OCI-M2 (cell line): ENCODE data around the gene DRG1.
"Not testable (repeated sequence)": the region's sequence is repeated elsewhere in the genome, so short reads cannot be mapped to it uniquely, and the experiment has no call there.

Source experiments
- DNase-seq: peaks from one replicate; lab custom pipeline; 2025; ENCODE audit not compliant: unreplicated experiment; lab: John Stamatoyannopoulos, UW

DRG1 gene

DNA sequence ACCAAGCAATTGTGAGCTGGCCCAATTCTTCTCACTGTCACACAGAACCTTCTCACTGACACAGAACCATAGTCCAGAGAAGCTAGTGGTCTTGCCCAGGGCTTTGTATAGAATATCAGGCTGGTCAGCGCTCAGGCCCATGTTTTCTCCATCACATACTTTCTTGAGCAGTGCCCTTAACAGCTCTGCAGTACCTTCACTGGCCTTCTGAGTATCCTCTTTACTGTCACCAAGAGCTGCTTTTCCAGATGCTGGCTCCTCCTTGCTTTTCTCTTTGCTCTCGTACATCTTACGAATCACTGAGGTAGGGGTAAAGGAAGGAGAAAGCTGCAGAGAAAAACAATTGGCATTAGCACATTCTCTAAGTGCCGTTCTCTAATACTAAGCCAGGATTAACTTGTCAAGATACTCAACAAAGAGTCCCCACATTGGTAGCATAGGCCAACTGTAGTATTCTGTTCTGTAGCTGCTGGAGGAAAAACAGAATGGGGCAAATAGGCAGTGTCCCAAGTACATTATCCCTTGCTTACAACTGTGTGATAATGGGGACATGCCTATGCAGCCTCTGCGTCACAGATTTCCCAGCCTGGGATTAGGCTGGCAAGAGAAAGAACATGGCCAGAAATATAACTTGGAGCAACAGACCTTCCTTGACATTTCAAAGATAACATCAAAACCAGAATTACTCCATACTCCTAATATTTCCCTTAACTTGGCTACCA, 43.5 kb downstream of the DRG1 start:
- no peak for DNase-seq

DNA sequence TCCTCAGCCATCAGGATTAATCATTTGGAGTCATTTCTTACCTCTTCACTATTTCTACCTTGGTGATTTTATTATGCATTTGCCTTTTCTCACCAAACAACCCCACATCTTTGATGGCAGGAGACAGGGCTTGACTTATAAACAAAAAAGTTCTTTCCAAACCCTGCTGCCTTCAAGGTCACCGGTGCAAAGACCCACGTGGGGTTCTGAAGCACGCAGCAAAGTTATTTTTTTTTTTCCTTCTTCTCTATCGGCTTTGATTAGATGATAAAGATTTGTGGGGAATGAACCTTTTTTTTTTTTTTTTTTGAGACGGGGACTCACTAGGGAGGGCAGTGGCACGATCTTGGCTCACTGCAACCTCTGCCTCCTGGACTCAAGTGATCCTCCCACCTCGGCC, 44.1 kb downstream of the DRG1 start:
- no peak for DNase-seq

DNA sequence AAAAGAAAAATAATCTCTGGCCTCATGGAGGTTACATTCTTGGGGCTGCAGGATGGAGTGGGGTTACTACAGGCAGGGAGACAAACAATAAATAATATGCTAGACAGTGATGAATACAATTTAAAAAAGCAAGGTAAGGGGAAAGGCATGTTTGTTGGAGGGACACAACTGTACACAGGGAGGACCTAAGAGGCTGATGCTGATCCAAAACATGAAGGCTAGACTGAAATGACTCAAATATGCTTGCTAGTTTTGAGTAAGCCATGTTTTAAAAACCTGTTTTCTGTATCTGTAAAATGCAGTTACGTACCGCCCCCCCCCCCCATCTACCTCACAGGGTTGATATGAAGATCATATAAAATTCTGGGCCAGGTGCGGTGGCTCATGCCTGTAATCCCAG, 46.2 kb downstream of the DRG1 start:
- DNase-seq = no peak

DNA sequence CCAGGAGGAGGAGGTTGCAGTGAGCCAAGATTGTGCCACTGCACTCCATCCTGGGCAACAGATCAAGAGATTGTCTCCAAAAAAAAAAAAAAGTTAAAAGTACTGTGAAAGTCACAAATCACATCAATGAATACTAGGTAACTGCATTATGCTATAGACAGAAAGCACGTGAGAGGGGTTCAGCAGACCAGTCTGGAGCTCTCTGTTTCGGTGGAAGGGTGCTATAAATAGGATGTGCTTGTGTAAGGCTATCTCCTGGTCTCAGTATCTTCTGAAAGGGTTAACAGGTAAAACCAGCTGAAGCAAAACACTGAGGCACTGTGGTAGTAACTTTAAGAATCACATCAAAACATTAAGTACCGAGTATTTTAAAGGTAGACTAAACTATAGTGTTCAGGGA, 46.8 kb downstream of the DRG1 start:
- no peak for DNase-seq

- no peak for DNase-seq
These were observed 47.4 kb downstream of the DRG1 start for GRCh38 chr22:31446767-31447166.

DNA sequence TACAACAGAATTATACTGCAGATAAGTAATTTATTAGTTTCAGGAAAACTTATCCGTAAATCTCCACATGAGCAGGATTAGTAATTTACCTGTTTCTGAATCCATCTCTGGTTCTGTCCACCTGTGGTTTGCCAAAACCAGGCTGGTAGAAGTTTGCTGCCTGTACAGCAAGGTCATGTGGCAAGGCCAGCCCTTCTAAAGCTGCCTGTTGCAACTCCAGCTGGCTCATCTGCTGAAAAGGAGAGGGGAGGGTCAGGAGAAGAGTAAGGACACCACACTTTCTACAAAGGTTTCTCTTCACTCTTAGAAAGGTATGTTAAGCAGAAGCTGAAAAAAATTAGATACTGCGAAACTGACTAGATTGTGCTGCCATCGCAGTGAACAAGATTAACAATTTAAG, 47.9 kb downstream of the DRG1 start:
- no peak for DNase-seq

GRCh38 chr22:31448382-31448781, 49.0 kb downstream of the DRG1 start:
- DNase-seq = no peak

GRCh38 chr22:31449506-31449905, 50.1 kb downstream of the DRG1 start:
- no peak for DNase-seq

- no peak for DNase-seq
These were observed 52.5 kb downstream of the DRG1 start for GRCh38 chr22:31451709-31452571.

DNA sequence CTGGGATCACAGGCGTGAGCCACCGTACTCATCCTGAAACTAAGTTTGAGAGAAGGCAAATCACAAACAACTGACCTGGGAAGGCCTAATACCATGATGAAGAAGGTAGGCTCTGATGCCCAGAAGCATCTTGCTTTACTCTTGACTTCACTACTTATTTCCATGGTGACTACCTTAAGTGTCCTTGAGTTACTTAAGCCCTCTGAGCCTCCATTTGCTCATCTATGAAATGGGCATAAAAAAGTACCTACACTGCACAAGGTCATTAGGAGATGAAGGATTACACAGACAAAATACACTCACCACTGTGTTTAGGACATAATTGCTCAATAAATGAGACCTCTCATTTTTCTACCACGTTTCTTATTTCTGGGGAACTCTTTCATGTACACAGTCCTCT, 62.3 kb downstream of the DRG1 start:
- DNase-seq = no peak

DNA sequence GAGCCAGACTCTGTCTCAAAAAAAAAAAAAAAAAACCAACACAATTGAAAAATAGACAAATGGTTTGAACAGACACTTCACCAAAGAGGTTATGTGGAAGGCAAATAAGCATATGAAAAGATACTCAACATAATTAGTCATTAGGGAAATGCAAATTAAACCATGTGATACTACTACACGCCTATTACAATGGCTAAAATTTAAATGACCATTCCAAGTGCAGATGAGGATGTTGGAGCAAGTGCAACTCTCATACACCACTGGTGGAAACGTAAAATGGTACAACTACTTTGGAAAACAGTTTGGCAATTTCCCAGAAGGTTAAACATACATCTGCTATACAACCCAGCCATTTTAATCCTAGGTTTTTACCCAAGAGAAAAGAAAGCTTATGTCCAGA, 65.9 kb downstream of the DRG1 start:
- DNase-seq = no peak

DNA sequence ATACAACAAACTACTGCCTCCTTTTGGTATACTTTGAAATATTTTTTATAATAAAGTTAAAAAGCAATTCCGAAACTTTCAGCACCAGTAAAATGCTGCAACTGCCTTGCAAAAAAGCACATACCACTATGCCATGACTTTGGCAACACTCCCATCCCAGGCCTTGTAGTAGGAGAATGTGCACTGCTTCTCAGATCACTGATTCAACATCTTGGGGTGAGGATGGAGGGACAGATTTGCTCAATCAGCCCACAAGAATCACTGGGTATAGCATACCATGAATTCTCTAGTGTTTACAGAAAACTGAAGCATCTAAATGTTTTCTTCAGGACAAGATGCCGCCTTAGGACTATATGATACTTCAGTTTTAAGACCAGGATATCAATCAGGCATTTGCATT, 75.3 kb downstream of the DRG1 start:
- no peak for DNase-seq

- no peak for DNase-seq
These were observed 76.4 kb downstream of the DRG1 start for GRCh38 chr22:31475800-31476199.

GRCh38 chr22:31477329-31477728, 77.9 kb downstream of the DRG1 start:
- no peak for DNase-seq

GRCh38 chr22:31481129-31481528, 81.7 kb downstream of the DRG1 start:
- no peak for DNase-seq

DNA sequence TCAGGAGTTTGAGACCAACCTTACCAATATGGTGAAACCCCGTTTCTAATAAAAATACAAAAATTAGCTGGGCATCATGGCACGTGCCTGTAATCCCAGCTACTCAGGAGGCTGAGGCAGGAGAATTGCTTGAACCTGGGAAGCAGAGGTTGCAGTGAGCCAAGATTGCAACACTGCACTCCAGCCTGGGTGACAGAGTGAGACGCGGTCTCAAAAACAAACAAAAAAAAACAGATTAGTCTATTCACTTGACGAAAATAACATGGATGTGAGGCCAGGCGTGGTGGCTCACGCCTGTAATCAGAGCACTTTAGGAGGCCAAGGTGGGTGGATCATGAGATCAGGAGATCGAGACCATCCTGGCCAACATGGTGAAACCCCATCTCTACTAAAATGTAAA, 83.1 kb downstream of the DRG1 start:
- not testable (repeated sequence) for DNase-seq
